OCI-LY7 (cell line): ENCODE results near the gene DOCK7.

Experiments
- EZH2phosphoT487 ChIP-seq: fragments of 200-600 bp; sonication (generic); IDR thresholded peaks from 2 replicates; pipeline ENCODE4 v1.6.1; 2018; ENCODE audit warnings: low read depth, borderline replicate concordance, mild to moderate bottlenecking, mixed run types, antibody characterized with exemption, low read length, moderate library complexity, mixed read lengths
- TF ChIP-seq, protein P1 (sequence below): fragments of 200-600 bp; sonication (generic); conservative IDR thresholded peaks from 2 replicates; pipeline ENCODE4 v1.5.1; 2014; ENCODE audit warnings: mild to moderate bottlenecking, antibody characterized with exemption, low read length, moderate library complexity, mixed read lengths

DNA sequence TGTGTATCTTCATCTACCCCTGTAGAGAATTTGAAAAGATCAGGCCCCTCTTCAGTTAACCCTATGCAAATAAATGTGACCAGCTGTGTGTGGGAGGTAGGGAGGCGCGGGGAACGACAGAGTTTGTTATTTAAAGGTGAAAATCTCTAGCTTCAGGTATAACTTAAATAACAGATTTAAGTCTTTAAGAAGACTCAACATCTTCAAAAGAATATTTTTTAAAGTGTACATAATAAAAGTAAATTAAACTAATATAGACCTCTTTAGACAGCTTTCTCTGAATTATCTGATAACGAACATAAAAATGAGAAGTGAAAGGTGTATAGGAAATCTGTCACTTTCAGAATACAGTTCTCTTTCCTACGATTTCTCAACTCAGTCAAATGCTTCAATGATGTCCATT is 74.9 kb downstream of the DOCK7 start:
- TF ChIP-seq, protein P1, sequence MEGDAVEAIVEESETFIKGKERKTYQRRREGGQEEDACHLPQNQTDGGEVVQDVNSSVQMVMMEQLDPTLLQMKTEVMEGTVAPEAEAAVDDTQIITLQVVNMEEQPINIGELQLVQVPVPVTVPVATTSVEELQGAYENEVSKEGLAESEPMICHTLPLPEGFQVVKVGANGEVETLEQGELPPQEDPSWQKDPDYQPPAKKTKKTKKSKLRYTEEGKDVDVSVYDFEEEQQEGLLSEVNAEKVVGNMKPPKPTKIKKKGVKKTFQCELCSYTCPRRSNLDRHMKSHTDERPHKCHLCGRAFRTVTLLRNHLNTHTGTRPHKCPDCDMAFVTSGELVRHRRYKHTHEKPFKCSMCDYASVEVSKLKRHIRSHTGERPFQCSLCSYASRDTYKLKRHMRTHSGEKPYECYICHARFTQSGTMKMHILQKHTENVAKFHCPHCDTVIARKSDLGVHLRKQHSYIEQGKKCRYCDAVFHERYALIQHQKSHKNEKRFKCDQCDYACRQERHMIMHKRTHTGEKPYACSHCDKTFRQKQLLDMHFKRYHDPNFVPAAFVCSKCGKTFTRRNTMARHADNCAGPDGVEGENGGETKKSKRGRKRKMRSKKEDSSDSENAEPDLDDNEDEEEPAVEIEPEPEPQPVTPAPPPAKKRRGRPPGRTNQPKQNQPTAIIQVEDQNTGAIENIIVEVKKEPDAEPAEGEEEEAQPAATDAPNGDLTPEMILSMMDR = no peak
- no peak for TF ChIP-seq EZH2phosphoT487
